Measurements from ENCODE around the gene CAB39. TPM values are rescaled to one million over a fixed set of nuclear protein-coding genes. Genes with fewer than 3 reads are reported as not detected.
A peak's percentile ranks its signal among the peaks of the same experiment; 100 is the strongest.

The CAB39 gene
- total RNA-seq, 1 donor: 31.0 TPM

GRCh38 chr2:230779126-230779525 is 66.5 kb downstream of the CAB39 start:
- no peak for DNase-seq (ENCODE audit: low read depth in 2 of 3, low spot score in 2 of 3)

- no peak for DNase-seq (ENCODE audit: low read depth in 2 of 3, low spot score in 2 of 3)
These were observed 67.0 kb downstream of the CAB39 start for GRCh38 chr2:230779607-230780006.

GRCh38 chr2:230781130-230781797 is 68.6 kb downstream of the CAB39 start:
- DNase-seq (ENCODE audit: low read depth in 2 of 3, low spot score in 2 of 3): no peak

- no peak for DNase-seq (ENCODE audit: low read depth in 2 of 3, low spot score in 2 of 3)
These were observed 70.5 kb downstream of the CAB39 start for GRCh38 chr2:230783101-230783500.

- DNase-seq (ENCODE audit: low read depth in 2 of 3, low spot score in 2 of 3): no peak
These were observed 72.2 kb downstream of the CAB39 start for GRCh38 chr2:230784795-230785194.

GRCh38 chr2:230785346-230785745 is 72.7 kb downstream of the CAB39 start:
- no peak for DNase-seq (ENCODE audit: low read depth in 2 of 3, low spot score in 2 of 3)

GRCh38 chr2:230787101-230787500 is 74.5 kb downstream of the CAB39 start:
- DNase-seq (ENCODE audit: low read depth in 2 of 3, low spot score in 2 of 3): no peak

GRCh38 chr2:230788554-230789175 is 76.0 kb downstream of the CAB39 start:
- peak in 1 of 3 donors; percentile 11 for DNase-seq (ENCODE audit: low read depth in 2 of 3, low spot score in 2 of 3)

GRCh38 chr2:230790981-230791380 is 78.3 kb downstream of the CAB39 start:
- DNase-seq (ENCODE audit: low read depth in 2 of 3, low spot score in 2 of 3): no peak

- DNase-seq (ENCODE audit: low read depth in 2 of 3, low spot score in 2 of 3): peak; percentile 41 to 90 (median 85)
These were observed 81.1 kb downstream of the CAB39 start for GRCh38 chr2:230793572-230794359.

GRCh38 chr2:230794497-230794896 is 81.9 kb downstream of the CAB39 start:
- no peak for DNase-seq (ENCODE audit: low read depth in 2 of 3, low spot score in 2 of 3)

- no peak for DNase-seq (ENCODE audit: low read depth in 2 of 3, low spot score in 2 of 3)
These were observed 83.2 kb downstream of the CAB39 start for GRCh38 chr2:230795856-230796255.

GRCh38 chr2:230796280-230796862 is 83.7 kb downstream of the CAB39 start:
- DNase-seq (ENCODE audit: low read depth in 2 of 3, low spot score in 2 of 3): no peak

- peak in 1 of 3 donors; percentile 36 for DNase-seq (ENCODE audit: low read depth in 2 of 3, low spot score in 2 of 3)
These were observed 85.2 kb downstream of the CAB39 start for GRCh38 chr2:230797515-230798495.

GRCh38 chr2:230798769-230799399 is 86.2 kb downstream of the CAB39 start:
- DNase-seq (ENCODE audit: low read depth in 2 of 3, low spot score in 2 of 3): peak in 2 of 3 donors; percentile 58 to 82

GRCh38 chr2:230805353-230806017 is 92.8 kb downstream of the CAB39 start:
- DNase-seq (ENCODE audit: low read depth in 2 of 3, low spot score in 2 of 3): no peak

GRCh38 chr2:230807729-230808128 is 95.1 kb downstream of the CAB39 start:
- no peak for DNase-seq (ENCODE audit: low read depth in 2 of 3, low spot score in 2 of 3)

GRCh38 chr2:230809015-230809414 is 96.4 kb downstream of the CAB39 start:
- no peak for DNase-seq (ENCODE audit: low read depth in 2 of 3, low spot score in 2 of 3)

GRCh38 chr2:230809677-230810251 is 97.1 kb downstream of the CAB39 start:
- DNase-seq (ENCODE audit: low read depth in 2 of 3, low spot score in 2 of 3): no peak
